ENCODE data around the gene CCL22. TPM values are rescaled to one million over a fixed set of nuclear protein-coding genes. Genes with fewer than 3 reads are reported as not detected.
A peak's percentile ranks its signal among the peaks of the same experiment; 100 is the strongest.

CCL22 gene
- total and polyA plus RNA-seq, 3 donors from 2014 or later: 0.65 TPM; not detected in 2

- intact Hi-C loops (cut with DNase I; ENCODE audit: low total_unique reads): no loop called here
- Histone ChIP-seq H3K4me3 (no peak overlapping the region), H3K9me3 (no peaks in the 10 kb centered on the region), H3K36me3 (ENCODE audit: low read depth, missing control alignments) (no peaks in the 10 kb centered on the region), H3K27ac (no peak overlapping the region), H3K4me1 (peaks cover 4% of the 10 kb centered on the region), H3K27me3 (no peaks in the 10 kb centered on the region)
- TF ChIP-seq CTCF (IDR thresholded peaks at IDR 0.05) (no peak), POLR2A (IDR thresholded peaks at IDR 0.05) (no peak)
- DNase-seq: no peak
- 61 to 77% methylated on average over 5 to 6 of the region's 6 CpGs for WGBS, 2 donors
These were observed 8.0 kb downstream of the CCL22 start for GRCh38 chr16:57366544-57367040.

DNA sequence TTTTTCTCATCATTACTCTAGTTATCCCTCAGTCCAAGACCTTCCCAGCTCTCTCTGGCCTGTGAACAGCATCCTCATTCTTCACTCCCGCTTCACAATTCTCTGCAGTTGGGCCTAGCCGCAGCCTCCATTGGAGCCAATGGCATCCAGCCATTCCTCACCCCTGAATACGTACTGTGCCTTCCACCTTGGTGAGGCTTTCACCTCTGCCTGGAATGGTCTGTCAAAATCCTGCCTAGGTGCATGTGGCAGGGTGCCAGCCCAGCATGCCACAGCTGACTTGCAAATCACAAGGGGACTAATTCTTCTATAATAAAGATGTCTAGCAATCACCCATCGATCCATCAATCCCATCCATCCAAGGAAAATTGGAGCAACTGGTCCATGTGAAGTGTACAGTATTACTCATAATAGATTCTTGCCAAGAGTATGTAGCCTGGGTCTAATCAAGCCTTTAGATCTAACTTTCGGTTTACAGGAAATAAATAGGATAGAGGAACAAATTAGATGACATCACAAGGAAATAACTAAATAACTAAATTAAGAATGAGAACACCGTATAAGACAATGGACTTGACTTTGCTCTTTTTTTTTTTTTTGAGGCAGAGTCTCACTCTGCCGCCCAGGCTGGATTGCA, 8.7 kb downstream of the CCL22 start:
- intact Hi-C loops (cut with DNase I; ENCODE audit: low total_unique reads): no loop called here
- no peak for TF ChIP-seq POLR2A (IDR thresholded peaks at IDR 0.05)
- no peak for TF ChIP-seq CTCF (IDR thresholded peaks at IDR 0.05)
- Histone ChIP-seq H3K4me3 (no peak overlapping the region), H3K27ac (no peak overlapping the region), H3K36me3 (ENCODE audit: low read depth, missing control alignments) (no peaks in the 10 kb centered on the region), H3K4me1 (peaks cover 8% of the 10 kb centered on the region), H3K9me3 (no peaks in the 10 kb centered on the region), H3K27me3 (no peaks in the 10 kb centered on the region)
- no peak for DNase-seq
- WGBS, 2 donors: 81 to 88% methylated on average over 7 of the region's 7 CpGs

- Histone ChIP-seq H3K4me1 (peaks cover 15% of the 10 kb centered on the region), H3K36me3 (ENCODE audit: low read depth, missing control alignments) (no peaks in the 10 kb centered on the region), H3K27me3 (no peaks in the 10 kb centered on the region), H3K27ac (peak overlapping the region; percentile 48 to 88), H3K9me3 (no peaks in the 10 kb centered on the region), H3K4me3 (peak overlapping the region in 1 of 2 donors; percentile 72)
- intact Hi-C loops (cut with DNase I; ENCODE audit: low total_unique reads): loop anchor here (10.0 kb wide), 1 partner anchor 67 kb away; no protein-coding TSS in a partner anchor
- no peak for DNase-seq
- no peak for TF ChIP-seq POLR2A (IDR thresholded peaks at IDR 0.05)
- no peak for TF ChIP-seq CTCF (IDR thresholded peaks at IDR 0.05)
- 64 to 82% methylated on average over 8 to 15 of the region's 15 CpGs for WGBS, 2 donors
These were observed 13.2 kb downstream of the CCL22 start for GRCh38 chr16:57371494-57372371.

DNA sequence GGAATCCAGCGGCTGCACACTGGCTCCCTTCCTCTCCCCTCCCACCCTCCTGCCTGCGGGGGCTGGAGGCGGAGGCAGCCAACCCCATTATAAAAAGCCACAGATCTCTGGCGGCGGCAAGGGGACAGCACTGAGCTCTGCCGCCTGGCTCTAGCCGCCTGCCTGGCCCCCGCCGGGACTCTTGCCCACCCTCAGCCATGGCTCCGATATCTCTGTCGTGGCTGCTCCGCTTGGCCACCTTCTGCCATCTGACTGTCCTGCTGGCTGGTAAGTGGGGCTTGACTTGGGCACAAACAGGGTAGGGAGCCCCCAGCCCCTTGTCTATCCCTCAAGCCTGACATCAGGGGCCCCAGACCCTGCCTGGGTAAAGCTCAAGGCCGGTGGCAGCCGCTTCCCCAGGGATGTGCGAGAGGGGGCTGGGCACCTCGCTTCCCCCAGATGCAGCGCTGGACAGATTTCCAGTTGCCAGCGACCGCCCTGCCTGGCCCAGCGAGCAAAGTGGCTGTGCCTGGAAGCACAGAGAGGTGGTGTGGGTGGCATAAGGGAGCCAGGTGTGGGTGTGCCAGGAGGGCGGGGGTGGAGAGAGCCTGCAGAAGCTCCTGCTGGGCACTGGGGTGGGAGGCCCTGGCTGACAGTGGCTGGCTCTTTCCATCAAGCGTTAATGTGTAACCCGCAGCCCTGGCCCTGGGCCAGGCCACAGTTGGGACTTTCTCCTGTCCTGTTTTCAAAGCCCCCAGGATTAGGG, 14.0 kb downstream of the CCL22 start, which contains the start of gene CX3CL1:
CX3CL1 (plus strand) TSS at position 119 of the 745 bp plus-strand sequence; CDS start at position 198, 79 bp downstream.
- WGBS, 2 donors: 25 to 34% methylated on average over 16 to 17 of the region's 23 CpGs

More for the DNA sequence above, 14.0 kb downstream of the CCL22 start, which contains the start of gene CX3CL1:
- Histone ChIP-seq H3K27me3 (no peaks in the 10 kb centered on the region), H3K27ac (peak within 1 kb of the TSS; percentile 88 to 91), H3K9me3 (no peaks in the 10 kb centered on the region), H3K36me3 (ENCODE audit: low read depth, missing control alignments) (no peaks in the 10 kb centered on the region), H3K4me1 (peaks cover 18% of the 10 kb centered on the region), H3K4me3 (peak within 1 kb of the TSS; percentile 59 to 72)
- TF ChIP-seq CTCF (IDR thresholded peaks at IDR 0.05): no peak
- TF ChIP-seq POLR2A (IDR thresholded peaks at IDR 0.05): no peak
- DNase-seq: peak; percentile 73
- intact Hi-C loops (cut with DNase I; ENCODE audit: low total_unique reads): loop anchor here (10.0 kb wide), 1 partner anchor 68 kb away; no protein-coding TSS in a partner anchor

All from testis (tissue), 3 donors.